Measurements from ENCODE around the gene ACVR1C.

GRCh38 chr2:157572725-157573124 is 55.9 kb downstream of the ACVR1C start:
- no peak for TF ChIP-seq EZH2 (IDR thresholded peaks at IDR 0.05)
- TF ChIP-seq POLR2AphosphoS5 (IDR thresholded peaks at IDR 0.05; ENCODE audit: borderline replicate concordance, low read depth, low read length): no peak
- no peak for TF ChIP-seq FOXP2 (optimal IDR thresholded peaks at IDR 0.05; ENCODE audit: control extremely low read depth, extremely low read length, insufficient read depth)

Measured in SK-N-MC (cell line).